CD4-positive, CD25-positive, alpha-beta regulatory T cell (primary cell): ENCODE measurements around the gene PODXL2. TPM values are rescaled to one million over a fixed set of nuclear protein-coding genes. Genes with fewer than 3 reads are reported as not detected.

Experiments
- ATAC-seq, 2 donors: fragments of 150-1000 bp; cut with Tn5 transposase; one replicate each; pipeline ENCODE4 v1.10.0; 2021; ENCODE audit warnings: low read depth in 2 of 2, moderate number of reproducible peaks in 2 of 2, moderate library complexity in 1 of 2
- DNase-seq, 3 donors: peaks; one replicate each; pipeline versions ENCODE4 v3.0.0 to v3.0.0-alpha.2; 2012 to 2022; ENCODE audit warnings: mixed read lengths in 1 of 3
- H3K27ac ChIP-seq: one replicate; pipeline ENCODE4 v1.7.0; 2013; ENCODE audit warnings: mild to moderate bottlenecking, low read length; ENCODE audit not compliant: insufficient read depth, poor library complexity, severe bottlenecking
- H3K27me3 ChIP-seq: one replicate; pipeline ENCODE4 v1.7.0; 2013; ENCODE audit warnings: low read length; ENCODE audit not compliant: control insufficient read depth, insufficient read depth
- H3K36me3 ChIP-seq: one replicate; pipeline ENCODE4 v1.7.0; 2013; ENCODE audit warnings: mild to moderate bottlenecking, low read length, moderate library complexity; ENCODE audit not compliant: control insufficient read depth, insufficient read depth
- H3K4me1 ChIP-seq: 2 replicates; pipeline ENCODE4 v1.7.0; 2013; ENCODE audit warnings: mild to moderate bottlenecking, low read length; ENCODE audit not compliant: insufficient read depth, control insufficient read depth, poor library complexity, severe bottlenecking
- H3K4me3 ChIP-seq: one replicate; pipeline ENCODE4 v1.7.0; 2013; ENCODE audit warnings: low read depth, mild to moderate bottlenecking, low read length, moderate library complexity
- H3K9me3 ChIP-seq, 2 experiments: 1 replicate in 1 of 2; 2 replicates in 1 of 2; pipeline ENCODE4 v1.7.0; 2013; ENCODE audit warnings: low read length in 2 of 2, mild to moderate bottlenecking in 1 of 2, moderate library complexity in 1 of 2; ENCODE audit not compliant: control insufficient read depth in 2 of 2
- H3K27ac Mint-ChIP-seq, 3 donors: one replicate each; pipeline ENCODE4 v1.8.0; 2020 to 2022; ENCODE audit warnings: mild to moderate bottlenecking in 3 of 3, mixed read lengths in 3 of 3, moderate library complexity in 2 of 3
- H3K27me3 Mint-ChIP-seq: one replicate; pipeline ENCODE4 v1.8.0; 2022; ENCODE audit warnings: mild to moderate bottlenecking, mixed read lengths
- H3K36me3 Mint-ChIP-seq: one replicate; pipeline ENCODE4 v1.8.0; 2020; ENCODE audit warnings: mixed read lengths
- H3K4me1 Mint-ChIP-seq, 4 donors: one replicate each; pipeline ENCODE4 v1.8.0; 2020 to 2022; ENCODE audit warnings: mixed read lengths in 4 of 4, mild to moderate bottlenecking in 1 of 4
- H3K4me3 Mint-ChIP-seq, 4 donors: one replicate each; pipeline ENCODE4 v1.8.0; 2020 to 2022; ENCODE audit warnings: mild to moderate bottlenecking in 4 of 4, mixed read lengths in 4 of 4, moderate library complexity in 3 of 4
- H3K9me3 Mint-ChIP-seq, 7 donors: one replicate each; pipeline ENCODE4 v1.8.0; 2020 to 2022; ENCODE audit warnings: mixed read lengths in 7 of 7, mild to moderate bottlenecking in 3 of 7, moderate library complexity in 2 of 7
- polyA plus RNA-seq, 4 donors: library from polyadenylated mRNA; unstranded; fragments of 300-500 nt; fragmentation: Illumina TruSeq; gene quantifications; one replicate each; pipeline ENCODE4 v1.2.3, GENCODE V29; 2021
- total RNA-seq: library from RNA; stranded (reverse); gene quantifications from one replicate; pipeline ENCODE4 v1.2.3, GENCODE V29; 2022

The PODXL2 gene
- total and polyA plus RNA-seq, 5 donors from 2014 or later: 0.87 to 3.1 (median 1.7) TPM

DNA sequence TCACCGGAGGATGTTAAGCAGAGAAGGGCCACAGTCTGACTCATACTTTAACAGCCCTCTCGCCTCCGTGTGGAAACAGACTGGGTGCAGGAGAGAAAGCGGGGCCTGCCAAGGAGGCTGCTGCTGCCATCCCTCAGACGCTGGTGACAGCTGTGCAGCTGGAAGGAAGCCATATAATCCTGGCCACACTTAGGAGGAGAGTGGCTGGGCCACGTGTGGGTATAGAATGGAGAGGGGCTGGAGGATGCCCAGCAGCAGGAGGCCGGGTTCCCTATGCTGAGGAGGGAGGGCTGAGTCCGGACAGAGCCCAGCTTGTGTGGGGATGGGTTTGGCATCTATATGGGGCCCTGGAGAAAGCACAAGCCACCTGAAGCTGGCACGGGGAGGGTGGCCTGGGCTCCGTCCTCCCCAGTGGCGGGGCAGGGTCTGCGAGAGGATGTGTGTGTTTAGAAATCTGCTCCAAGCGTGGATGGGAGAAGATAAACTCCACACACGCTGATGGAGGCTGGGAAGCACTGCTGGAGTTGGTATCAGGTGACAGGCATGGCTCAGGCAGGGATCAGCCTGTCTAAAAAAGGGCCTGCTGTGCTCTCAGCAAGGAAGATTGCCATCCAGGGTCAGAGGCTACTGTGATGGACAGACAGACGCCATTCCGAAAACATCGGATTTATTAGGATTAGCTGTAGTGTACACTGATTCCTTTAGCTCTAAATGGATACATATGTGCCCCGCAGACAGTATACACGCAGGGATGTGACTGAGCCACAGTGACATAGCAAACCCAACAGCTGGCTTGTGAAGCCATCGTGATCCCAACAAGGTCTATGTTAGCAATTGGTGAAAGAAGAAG lies 59.7 kb downstream of the PODXL2 start:
- H3K27me3 Mint-ChIP-seq: no peaks in the 10 kb centered on the region
- no peak for DNase-seq
- no peak overlapping the region for H3K27ac Mint-ChIP-seq
- H3K4me3 ChIP-seq: no peak overlapping the region
- no peak for ATAC-seq
- no peaks in the 10 kb centered on the region for H3K36me3 Mint-ChIP-seq
- no peaks in the 10 kb centered on the region for H3K36me3 ChIP-seq
- H3K4me1 ChIP-seq: peaks cover 2% of the 10 kb centered on the region
- H3K4me1 Mint-ChIP-seq: peaks cover 0 to 11% (median 3%) of the 10 kb centered on the region in 4 donors
- H3K9me3 ChIP-seq: no peaks in the 10 kb centered on the region
- no peak overlapping the region for H3K4me3 Mint-ChIP-seq
- H3K27me3 ChIP-seq: no peaks in the 10 kb centered on the region
- no peak overlapping the region for H3K27ac ChIP-seq
- H3K9me3 Mint-ChIP-seq: peaks cover 0 to 1% (median 0%) of the 10 kb centered on the region in 7 donors

DNA sequence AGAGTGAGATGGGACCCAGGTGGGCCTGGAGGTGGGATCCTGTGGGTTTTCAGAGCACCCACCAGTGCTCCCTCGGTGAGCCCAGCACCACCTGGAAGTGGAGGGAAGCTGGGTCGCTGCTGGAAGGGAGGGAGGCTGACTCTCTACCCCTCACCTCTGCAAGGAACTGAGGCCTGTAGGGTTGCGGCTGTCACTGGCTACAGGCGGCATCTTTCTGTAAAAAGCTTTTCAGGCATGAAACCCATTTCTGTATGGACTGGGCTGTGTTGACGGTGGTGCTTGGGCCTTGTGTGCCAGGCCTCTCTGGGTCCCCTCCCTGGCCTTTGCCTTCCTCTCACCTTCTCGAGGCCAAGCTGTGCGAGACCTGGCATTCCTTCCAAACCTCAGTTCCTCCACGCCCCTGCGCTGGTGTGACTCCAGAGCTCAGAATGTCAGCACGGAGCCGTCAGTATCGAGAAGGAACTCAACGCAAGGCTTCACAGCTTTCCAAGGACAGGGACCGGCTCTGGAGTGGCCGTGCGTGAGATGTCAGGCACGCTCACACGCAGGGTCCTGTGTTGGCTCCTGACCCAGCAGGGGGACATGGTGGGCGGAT lies 60.4 kb downstream of the PODXL2 start:
- ATAC-seq: no peak
- Histone ChIP-seq H3K9me3 (no peaks in the 10 kb centered on the region), H3K4me3 (no peak overlapping the region), H3K27me3 (no peaks in the 10 kb centered on the region), H3K36me3 (no peaks in the 10 kb centered on the region), H3K27ac (no peak overlapping the region), H3K4me1 (no peaks in the 10 kb centered on the region)
- DNase-seq: no peak
- Mint-ChIP-seq H3K9me3 (peaks cover 0 to 1% (median 0%) of the 10 kb centered on the region in 7 donors), H3K27me3 (peaks cover 2% of the 10 kb centered on the region), H3K4me1 (peaks cover 0 to 4% (median under 1%) of the 10 kb centered on the region in 4 donors), H3K4me3 (no peak overlapping the region), H3K36me3 (no peaks in the 10 kb centered on the region), H3K27ac (no peak overlapping the region)

DNA sequence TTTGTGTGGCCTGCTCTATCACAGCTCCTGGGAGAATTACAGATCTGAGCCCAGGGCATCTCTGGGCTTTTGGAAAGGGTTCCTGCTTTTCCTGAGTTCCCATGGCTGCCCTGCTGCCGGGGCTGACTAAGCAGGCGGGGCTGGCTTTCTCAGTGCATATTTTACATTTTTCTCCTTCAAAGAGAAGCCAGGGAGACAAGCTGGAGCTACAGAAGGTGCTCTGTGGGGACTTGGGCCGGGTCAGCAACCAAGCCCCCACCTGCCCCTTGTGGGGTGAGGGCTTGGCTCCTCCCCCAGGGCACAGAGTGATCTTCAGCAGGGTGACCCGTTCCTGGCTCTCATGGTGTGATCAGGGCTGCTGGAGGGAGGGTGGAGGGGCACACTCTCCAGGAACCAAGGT lies 61.1 kb downstream of the PODXL2 start:
- no peak overlapping the region for H3K27ac ChIP-seq
- H3K4me3 ChIP-seq: no peak overlapping the region
- no peaks in the 10 kb centered on the region for H3K4me1 ChIP-seq
- no peak for ATAC-seq
- no peak overlapping the region for H3K4me3 Mint-ChIP-seq
- peaks cover 0 to 1% (median 0%) of the 10 kb centered on the region in 4 donors for H3K4me1 Mint-ChIP-seq
- H3K9me3 Mint-ChIP-seq: peaks cover 0 to 1% (median 0%) of the 10 kb centered on the region in 7 donors
- no peaks in the 10 kb centered on the region for H3K9me3 ChIP-seq
- no peak for DNase-seq
- no peaks in the 10 kb centered on the region for H3K27me3 ChIP-seq
- peaks cover 5% of the 10 kb centered on the region for H3K27me3 Mint-ChIP-seq
- no peak overlapping the region for H3K27ac Mint-ChIP-seq
- H3K36me3 Mint-ChIP-seq: no peaks in the 10 kb centered on the region
- H3K36me3 ChIP-seq: no peaks in the 10 kb centered on the region

DNA sequence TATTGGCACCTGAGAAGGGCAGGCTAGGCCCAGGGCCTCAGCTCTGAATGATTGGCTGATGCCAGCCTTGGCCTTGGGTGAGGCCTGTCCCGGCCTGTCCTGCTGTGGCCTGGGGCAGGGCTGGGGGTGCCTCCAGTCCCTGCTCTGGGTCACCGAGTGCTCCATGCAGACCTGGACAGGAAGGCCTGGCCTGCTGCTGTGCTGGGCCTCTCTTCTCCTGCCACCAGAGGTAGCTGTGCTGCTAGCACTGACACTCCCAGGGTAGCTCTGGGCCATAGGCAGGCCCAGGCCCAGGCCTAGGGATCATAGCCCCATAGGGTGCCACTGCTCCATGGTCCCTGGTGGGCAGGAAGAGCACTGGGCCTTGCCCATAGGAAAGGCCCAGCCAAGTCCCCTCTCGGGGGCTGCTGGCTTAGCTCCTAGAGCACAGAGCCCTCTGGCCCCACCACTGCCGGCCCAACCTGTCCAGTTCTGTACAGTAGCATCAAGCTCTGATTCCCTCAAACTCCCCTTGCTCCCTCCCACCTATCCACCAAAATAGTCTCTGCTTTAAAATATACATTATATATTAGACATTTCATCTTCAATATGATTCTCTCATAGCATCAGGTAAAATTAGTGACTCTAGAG lies 62.0 kb downstream of the PODXL2 start:
- peaks cover 5% of the 10 kb centered on the region for H3K27me3 Mint-ChIP-seq
- no peak overlapping the region for H3K27ac ChIP-seq
- no peaks in the 10 kb centered on the region for H3K36me3 ChIP-seq
- H3K4me1 ChIP-seq: no peaks in the 10 kb centered on the region
- H3K9me3 ChIP-seq: no peaks in the 10 kb centered on the region
- no peak overlapping the region for H3K4me3 ChIP-seq
- no peaks in the 10 kb centered on the region for H3K4me1 Mint-ChIP-seq
- ATAC-seq (no peak), DNase-seq (no peak)
- H3K27ac Mint-ChIP-seq: no peak overlapping the region
- no peaks in the 10 kb centered on the region for H3K27me3 ChIP-seq
- H3K36me3 Mint-ChIP-seq: no peaks in the 10 kb centered on the region
- H3K9me3 Mint-ChIP-seq: peaks cover 0 to 1% (median 0%) of the 10 kb centered on the region in 7 donors
- H3K4me3 Mint-ChIP-seq: no peak overlapping the region

DNA sequence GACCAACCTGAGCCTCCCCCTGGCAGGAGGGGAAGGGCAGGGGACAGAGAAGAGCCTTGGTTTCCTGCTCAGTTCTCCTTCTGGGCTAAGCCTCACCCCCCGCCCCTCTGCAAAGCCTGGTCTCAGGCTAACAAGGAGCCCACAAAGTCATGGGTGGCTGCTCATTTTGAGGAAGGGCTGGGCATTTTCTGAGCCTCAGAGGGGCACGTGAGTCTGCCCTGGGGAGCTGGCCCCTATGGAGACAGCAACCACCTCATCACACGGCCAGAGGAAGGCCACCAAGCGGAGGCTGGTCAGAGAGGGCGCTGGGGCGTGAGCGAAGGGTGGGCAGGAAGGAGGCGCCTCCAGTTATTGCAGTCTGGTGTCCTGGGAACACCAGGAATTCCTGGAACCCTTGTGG lies 62.5 kb downstream of the PODXL2 start:
- no peaks in the 10 kb centered on the region for H3K36me3 ChIP-seq
- no peak for ATAC-seq
- H3K27ac ChIP-seq: no peak overlapping the region
- no peaks in the 10 kb centered on the region for H3K27me3 ChIP-seq
- no peak for DNase-seq
- H3K27ac Mint-ChIP-seq: no peak overlapping the region
- H3K9me3 ChIP-seq: no peaks in the 10 kb centered on the region
- H3K4me3 ChIP-seq: no peak overlapping the region
- no peaks in the 10 kb centered on the region for H3K4me1 Mint-ChIP-seq
- no peaks in the 10 kb centered on the region for H3K36me3 Mint-ChIP-seq
- no peak overlapping the region for H3K4me3 Mint-ChIP-seq
- H3K27me3 Mint-ChIP-seq: peaks cover 5% of the 10 kb centered on the region
- no peaks in the 10 kb centered on the region for H3K4me1 ChIP-seq
- H3K9me3 Mint-ChIP-seq: peaks cover 0 to 1% (median 0%) of the 10 kb centered on the region in 7 donors

DNA sequence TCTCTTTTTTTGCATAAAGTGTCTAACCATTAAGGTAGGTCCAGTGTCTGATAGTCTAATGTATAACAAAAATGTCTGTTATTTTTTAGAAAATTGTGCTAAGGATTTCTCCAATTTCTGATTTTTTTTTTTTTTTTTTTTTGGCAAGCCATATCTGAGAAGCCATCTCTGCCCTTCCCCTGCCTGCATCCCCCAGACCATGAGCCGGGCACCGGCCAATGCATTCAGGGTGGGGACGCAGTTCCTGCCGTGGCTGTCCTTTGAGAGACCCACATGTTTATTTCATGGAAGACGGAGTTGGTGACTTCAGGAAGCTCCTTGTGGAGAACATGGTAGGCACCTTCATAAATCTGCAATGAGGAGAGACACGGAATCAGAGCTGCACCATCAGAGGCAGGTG lies 63.0 kb downstream of the PODXL2 start:
- H3K27me3 Mint-ChIP-seq: peaks cover 5% of the 10 kb centered on the region
- Histone ChIP-seq H3K4me1 (no peaks in the 10 kb centered on the region), H3K27me3 (no peaks in the 10 kb centered on the region), H3K4me3 (no peak overlapping the region), H3K27ac (no peak overlapping the region), H3K9me3 (no peaks in the 10 kb centered on the region), H3K36me3 (no peaks in the 10 kb centered on the region)
- DNase-seq: no peak
- no peak overlapping the region for H3K4me3 Mint-ChIP-seq
- peaks cover 0 to 1% (median 0%) of the 10 kb centered on the region in 7 donors for H3K9me3 Mint-ChIP-seq
- ATAC-seq: no peak
- no peak overlapping the region for H3K27ac Mint-ChIP-seq
- H3K36me3 Mint-ChIP-seq: no peaks in the 10 kb centered on the region
- no peaks in the 10 kb centered on the region for H3K4me1 Mint-ChIP-seq

DNA sequence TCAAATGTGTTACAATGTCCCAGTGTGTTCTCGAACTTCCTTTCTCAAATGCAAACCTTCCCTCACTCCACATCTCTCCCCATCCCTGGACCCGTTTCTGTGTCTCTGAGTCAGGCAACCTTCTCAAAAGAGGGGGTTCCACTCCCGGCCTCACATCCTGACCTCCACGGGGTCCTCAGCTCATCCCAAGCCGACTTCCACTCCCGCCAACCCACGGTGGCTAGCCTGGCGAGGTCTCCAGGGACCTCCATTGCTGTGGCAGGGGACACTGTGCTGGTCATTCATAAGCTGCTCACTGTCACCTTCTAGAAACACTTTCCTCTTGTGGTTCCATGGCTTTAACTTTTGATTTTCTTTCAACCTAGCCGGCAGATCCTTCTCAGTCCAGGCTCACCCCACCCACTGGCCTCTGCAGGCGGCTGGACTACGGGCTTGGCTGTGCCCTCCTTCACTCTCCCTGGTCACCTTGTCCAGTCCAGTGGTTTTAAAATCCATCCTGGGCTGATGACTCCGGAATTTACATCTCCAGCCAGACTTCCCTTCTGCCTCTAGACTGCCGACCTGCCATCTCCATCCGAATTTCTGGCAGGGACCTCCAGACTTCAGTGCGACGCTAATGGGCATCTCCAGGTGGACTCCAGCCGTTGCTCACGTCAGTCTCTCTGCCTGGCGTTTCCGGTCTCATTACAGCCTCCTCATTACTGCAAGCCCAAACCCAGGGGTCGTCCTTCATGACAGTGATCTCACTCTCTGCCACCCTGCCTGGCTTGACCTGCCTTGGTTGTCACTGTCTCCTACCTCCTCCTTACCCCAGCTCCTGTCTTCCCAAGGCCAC lies 63.7 kb downstream of the PODXL2 start:
- H3K36me3 ChIP-seq: no peaks in the 10 kb centered on the region
- H3K9me3 Mint-ChIP-seq: peaks cover 0 to 1% (median 0%) of the 10 kb centered on the region in 7 donors
- H3K27me3 Mint-ChIP-seq: peaks cover 5% of the 10 kb centered on the region
- ATAC-seq (no peak), DNase-seq (no peak)
- H3K27ac ChIP-seq: no peak overlapping the region
- H3K36me3 Mint-ChIP-seq: no peaks in the 10 kb centered on the region
- H3K27ac Mint-ChIP-seq: no peak overlapping the region
- H3K4me3 ChIP-seq: no peak overlapping the region
- H3K4me3 Mint-ChIP-seq: no peak overlapping the region
- H3K4me1 ChIP-seq: no peaks in the 10 kb centered on the region
- peaks cover 0 to 2% (median under 1%) of the 10 kb centered on the region in 4 donors for H3K4me1 Mint-ChIP-seq
- H3K27me3 ChIP-seq: no peaks in the 10 kb centered on the region
- no peaks in the 10 kb centered on the region for H3K9me3 ChIP-seq
